HG03460 (cell line): Measurements from ENCODE around the gene NTN5.
"Not testable (repeated sequence)": the region's sequence is repeated elsewhere in the genome, so short reads cannot be mapped to it uniquely, and the experiment has no call there.

Experiments used
- ATAC-seq: cut with Tn5 transposase; IDR thresholded peaks from one replicate; pipeline ENCODE4 v1.9.1; 2021; ENCODE audit not compliant: unreplicated experiment

Gene NTN5

GRCh38 chr19:48698046-48698445 lies 25.2 kb upstream of the NTN5 start:
- ATAC-seq = no peak

DNA sequence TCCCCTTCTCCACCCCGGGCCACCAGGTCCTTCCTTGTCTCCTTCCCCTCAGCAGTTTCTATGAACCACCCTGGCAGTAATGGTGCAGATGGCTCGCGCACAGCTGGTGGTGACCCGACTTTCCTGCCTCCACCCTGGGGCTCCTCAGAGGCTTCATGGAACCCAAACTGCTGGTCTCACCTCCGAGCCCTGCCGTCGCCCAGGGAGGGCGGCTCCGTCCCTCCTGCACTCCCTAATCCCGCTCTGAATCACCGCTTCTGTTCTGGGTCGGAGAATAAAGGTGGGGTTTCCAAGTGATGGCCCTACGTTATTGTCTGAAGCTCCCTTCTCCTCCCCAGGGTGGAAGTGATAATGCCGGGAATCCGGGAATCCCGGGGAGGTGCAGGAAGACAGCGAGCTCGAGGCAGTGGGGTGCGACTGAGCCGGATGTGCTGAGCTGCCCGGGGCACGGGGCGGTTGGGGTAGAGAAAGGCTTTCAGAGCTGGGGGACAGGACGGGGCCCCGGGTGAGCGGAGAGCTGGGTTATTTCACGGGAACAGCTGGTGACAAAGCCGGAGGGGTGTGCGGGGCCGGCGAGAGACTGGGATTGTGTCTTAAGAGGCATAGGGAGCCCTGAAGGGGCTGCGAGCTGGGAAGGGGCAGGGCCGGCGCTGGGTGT lies 23.7 kb upstream of the NTN5 start:
- no peak for ATAC-seq

GRCh38 chr19:48695743-48696352 lies 23.0 kb upstream of the NTN5 start, which contains the start of gene FUT2:
FUT2 (plus strand) TSS chr19:48695971; CDS start chr19:48702957, 6,986 bp downstream.
- ATAC-seq = no peak

GRCh38 chr19:48693629-48694028 lies 20.8 kb upstream of the NTN5 start:
- ATAC-seq = not testable (repeated sequence)

GRCh38 chr19:48689449-48689848 lies 16.6 kb upstream of the NTN5 start:
- no peak for ATAC-seq

- no peak for ATAC-seq
Observed at GRCh38 chr19:48687776-48688175, 15.0 kb upstream of the NTN5 start.

- ATAC-seq = not testable (repeated sequence)
Observed at GRCh38 chr19:48686637-48687036, 13.8 kb upstream of the NTN5 start.

- no peak for ATAC-seq
Observed at GRCh38 chr19:48686088-48686487, 13.3 kb upstream of the NTN5 start.

DNA sequence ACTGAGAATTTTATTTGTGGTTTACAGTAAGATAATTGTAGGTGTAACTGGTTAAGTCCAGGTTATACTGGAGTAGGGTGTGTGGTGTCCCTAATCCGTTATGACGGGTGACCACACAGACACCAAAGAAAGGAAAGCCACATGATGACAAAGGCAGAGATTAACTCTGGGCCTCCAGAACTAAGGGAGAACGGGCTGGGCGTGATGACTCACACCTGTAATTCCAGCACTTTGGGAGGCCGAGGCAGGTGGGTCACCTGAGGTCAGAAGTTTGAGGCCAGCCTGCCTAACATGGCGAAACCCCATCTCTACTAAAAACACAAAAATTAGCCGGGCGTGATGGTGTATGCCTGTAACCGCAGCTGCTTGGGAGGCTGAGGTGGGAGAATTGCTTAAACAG lies 12.8 kb upstream of the NTN5 start:
- no peak for ATAC-seq

DNA sequence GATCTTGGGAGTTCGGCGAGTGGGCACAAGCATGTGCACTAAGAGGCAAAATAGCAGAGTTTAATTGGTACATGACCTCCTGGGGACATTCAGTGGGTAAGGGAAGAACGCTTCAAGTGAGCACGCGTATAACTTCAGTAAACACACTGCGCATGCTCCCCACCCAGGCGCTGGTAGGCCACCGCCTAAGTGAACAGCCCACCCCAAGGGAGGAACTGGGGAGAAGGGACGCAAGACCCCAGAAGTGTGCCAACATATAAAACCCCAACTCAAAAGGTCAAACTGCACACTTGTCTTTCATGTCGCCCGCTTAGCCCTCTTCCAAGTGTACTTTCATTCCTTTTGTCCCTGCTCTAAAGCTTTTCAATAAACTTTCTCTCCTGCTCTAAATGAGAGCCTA lies 10.5 kb upstream of the NTN5 start:
- no peak for ATAC-seq

DNA sequence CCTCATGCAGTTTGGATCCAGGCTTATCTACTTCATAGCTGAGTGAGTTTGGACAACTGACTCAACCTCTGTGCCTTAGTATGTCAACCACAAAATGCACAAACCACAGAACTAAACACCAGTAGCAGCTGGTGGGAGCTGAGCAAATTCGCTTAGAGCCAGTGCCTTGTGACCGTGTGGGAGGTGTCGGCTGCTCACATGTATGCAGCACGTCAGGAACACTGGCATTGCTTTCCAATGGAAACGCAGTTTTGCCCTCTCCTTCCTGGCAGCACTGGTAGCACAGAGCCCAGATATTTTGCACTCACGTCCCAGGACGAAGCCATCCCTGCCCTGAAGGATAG lies 8.3 kb upstream of the NTN5 start:
- no peak for ATAC-seq

DNA sequence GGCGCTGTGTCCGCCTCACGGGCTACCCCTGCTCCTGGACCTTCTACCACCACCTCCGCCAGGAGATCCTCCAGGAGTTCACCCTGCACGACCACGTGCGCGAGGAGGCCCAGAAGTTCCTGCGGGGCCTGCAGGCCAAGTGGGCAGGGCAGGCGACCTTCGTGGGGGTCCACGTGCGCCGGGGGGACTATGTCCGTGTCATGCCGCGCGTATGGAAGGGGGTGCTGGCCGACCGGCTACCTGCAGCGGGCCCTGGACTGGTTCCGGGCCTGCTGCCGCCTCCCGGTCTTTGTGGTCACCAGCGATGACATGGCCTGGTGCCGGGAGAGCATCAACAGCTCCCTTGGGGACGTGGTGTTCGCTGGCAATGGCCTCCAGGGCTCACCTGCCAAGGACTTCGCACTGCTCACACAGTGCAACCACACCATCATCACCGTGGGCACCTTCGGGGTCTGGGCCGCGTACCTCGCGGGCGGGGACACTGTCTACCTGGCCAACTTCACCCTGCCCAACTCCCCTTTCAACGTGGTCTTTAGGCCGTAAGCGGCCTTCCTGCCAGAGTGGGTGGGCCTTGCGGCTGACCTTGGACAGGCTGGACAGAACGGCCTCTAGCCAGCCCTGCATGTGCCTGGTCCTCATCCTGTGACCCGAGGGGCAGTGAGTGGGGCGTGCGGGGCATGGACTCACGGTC lies 7.8 kb upstream of the NTN5 start:
- no peak for ATAC-seq

- not testable (repeated sequence) for ATAC-seq
Observed at GRCh38 chr19:48680006-48680405, 7.2 kb upstream of the NTN5 start.

- no peak for ATAC-seq
Observed at GRCh38 chr19:48678201-48678600, 5.4 kb upstream of the NTN5 start.

DNA sequence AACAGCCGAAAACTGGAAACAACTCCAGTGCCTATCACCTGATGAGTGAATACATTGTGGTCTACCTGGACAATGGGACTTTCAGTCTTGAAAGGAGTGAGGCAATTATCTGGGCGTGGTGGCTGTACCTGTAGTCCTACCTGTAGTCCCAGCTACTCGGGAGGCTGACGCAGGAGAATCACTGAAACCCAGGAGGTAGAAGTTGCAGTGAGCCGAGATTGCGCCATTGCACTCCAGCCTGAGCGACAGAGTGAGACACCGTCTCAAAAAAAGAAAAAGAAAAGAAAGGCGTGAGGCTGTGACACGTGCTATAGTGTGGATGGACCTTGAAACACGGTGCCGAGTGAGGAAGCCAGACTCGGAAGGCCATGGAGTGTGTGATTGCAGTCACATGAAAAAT lies 4.1 kb upstream of the NTN5 start:
- no peak for ATAC-seq

- no peak for ATAC-seq
Observed at GRCh38 chr19:48676487-48676886, 3.7 kb upstream of the NTN5 start.

DNA sequence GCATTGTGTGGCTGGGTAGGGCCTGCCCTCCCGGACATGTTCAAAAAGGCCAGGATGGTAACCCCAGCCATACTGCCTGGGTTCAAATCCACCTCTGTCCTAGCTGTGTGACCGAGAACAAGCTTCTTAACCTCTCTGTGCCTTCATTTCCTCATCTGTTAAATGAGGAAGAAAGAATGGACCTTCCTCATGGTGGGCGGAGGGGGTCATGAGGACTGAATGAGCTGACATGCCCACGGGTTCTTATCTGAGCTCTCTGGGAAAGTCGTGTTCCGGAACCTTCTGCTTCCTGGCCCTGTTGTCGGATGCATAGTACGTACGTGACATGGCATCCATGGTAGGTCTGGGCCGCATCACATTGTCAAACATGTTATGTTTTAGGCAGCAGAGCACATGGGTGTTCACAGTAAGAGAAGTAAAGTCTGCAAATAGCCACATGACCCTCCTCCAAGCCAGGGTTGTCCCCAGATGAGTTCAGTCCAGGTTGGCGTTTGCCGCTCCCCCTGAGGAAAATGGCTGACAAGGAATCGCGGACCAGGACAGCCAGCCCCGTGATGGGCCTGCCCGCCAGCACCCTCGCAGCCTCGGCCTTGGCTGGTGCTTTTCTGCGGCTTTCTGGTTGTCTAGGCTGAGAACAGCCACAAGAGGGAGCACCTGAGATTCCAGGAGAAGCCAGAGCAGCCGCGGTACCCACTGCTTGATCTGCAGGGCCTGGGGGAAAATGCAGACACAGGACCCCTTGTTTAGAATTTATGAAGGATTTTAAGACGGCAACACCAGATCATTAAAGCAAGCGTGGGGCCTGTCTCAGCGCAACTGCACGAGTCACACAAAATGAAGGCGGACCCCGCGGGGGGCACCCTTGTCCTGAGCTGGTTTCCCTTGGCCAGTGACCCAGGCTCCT lies 2.4 kb upstream of the NTN5 start:
- no peak for ATAC-seq

DNA sequence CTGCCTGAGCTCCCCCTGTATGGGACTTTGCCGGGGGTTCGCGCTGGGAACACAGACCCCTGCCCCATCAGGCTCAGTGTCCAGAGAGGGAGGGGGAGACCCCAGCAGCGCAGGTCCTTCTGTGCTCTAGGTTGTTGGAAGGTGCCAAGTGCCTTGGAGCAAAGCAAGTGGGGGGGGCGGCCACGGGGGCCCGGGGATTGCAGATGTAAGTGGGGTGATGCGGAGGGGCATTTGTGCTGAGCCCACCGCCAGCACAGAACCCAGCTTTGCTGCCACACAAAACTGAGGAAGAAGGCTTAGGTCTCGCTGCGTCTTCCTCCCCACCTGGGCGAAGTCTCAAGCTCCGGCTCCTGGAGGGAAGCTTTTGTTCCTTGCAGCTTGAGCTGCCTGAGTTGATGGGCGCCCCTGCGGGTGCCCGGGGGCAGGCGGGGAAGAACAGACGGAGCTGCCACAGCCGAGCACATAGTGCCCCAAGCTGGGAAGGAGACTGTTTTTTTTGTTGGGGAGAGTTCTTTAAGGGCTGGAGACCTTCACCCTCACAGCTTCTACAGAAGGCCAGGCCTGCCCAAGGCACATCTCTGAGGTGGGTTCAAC lies 1.5 kb upstream of the NTN5 start:
- no peak for ATAC-seq

GRCh38 chr19:48673436-48674100 lies 751 bp upstream of the NTN5 start:
- ATAC-seq = no peak

DNA sequence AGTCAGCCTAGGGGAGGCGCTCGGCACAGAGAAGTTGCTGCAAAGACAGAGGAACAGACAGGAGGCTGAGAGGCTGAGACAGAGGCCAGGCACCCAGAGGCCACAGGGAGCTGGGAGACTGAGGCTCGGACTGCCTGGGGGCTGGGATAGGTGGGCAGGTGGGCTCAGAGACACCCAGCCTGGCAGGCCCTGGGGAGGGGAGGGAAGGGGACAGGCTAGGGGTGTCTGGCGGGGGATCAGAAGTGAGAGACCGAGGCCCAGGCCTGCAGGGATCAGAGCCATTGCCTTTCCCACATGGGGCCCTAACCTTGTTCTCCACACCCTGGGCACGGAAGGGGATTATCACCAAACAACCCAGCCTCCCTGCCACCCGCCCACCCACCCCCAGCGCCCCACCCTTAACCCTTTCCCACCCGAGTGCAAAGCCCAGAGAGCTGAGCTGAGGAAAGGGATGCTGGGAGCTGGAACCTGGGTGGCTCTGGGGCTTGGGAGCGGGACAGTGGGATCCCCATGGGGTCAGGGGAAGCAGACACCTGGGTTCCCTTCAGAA lies 1.3 kb downstream of the NTN5 start:
- no peak for ATAC-seq
